HepG2 (cell line): ENCODE results near the gene ARID1A. TPM values are rescaled to one million over a fixed set of nuclear protein-coding genes. Genes with fewer than 3 reads are reported as not detected.

Source experiments
- ATAC-seq: fragments of 200-7000 bp; cut with Tn5 transposase; 3 replicates; pipeline ENCODE4 v1.9.1; 2020; ENCODE audit warnings: mild to moderate bottlenecking, moderate library complexity
- BruUV-seq: library from RNA; stranded (reverse); fragments of 400-500 nt; replicated peaks from 2 replicates; lab custom pipeline; 2021; lab: Mats Ljungman, UMichigan
- CTCF ChIA-PET: fragments of 300-600 bp; formaldehyde crosslinking; extraction: SDS; loops from one replicate; lab custom pipeline; 2021; ENCODE audit warnings: low total read pairs, inconsistent platforms, low intra/inter-chr PET ratio; lab: Yijun Ruan, JAX
- POLR2A ChIA-PET: fragments of 350-600 bp; sonication (Branson Sonifier 250); formaldehyde crosslinking; loops from one replicate; lab custom pipeline; 2020; ENCODE audit warnings: antibody characterized with exemption, inconsistent platforms; lab: Yijun Ruan, JAX
- DNase-seq: peaks from one replicate; pipeline ENCODE4 v3.0.0-alpha.2; 2015; ENCODE audit warnings: low spot score
- FAIRE-seq: peaks from 3 replicates; lab custom pipeline; 2011; peaks lifted over from hg19 to GRCh38; lab: Jason Lieb, UNC
- H2AFZ ChIP-seq: one replicate; pipeline ENCODE4 v1.6.1; 2011; ENCODE audit warnings: low read length, inconsistent platforms
- H3K27ac ChIP-seq: fragments of 300-600 bp; 3 replicates; pipeline ENCODE4 v1.8.0; 2011; ENCODE audit warnings: mixed run types, mild to moderate bottlenecking, mixed read lengths, low read length, inconsistent platforms; ENCODE audit not compliant: insufficient read depth; ENCODE audit errors: extremely low read length
- H3K27me3 ChIP-seq, 2 experiments: fragments of 200-600 bp in 1 of 2; 2 replicates in 1 of 2; 3 replicates in 1 of 2; pipeline versions ENCODE4 v1.6.0 to v1.8.0; 2011; ENCODE audit warnings: low read length in 2 of 2, mild to moderate bottlenecking in 2 of 2, moderate library complexity in 2 of 2, inconsistent platforms in 1 of 2; ENCODE audit not compliant: insufficient read depth in 2 of 2, control insufficient read depth in 1 of 2
- H3K36me3 ChIP-seq, 2 experiments: fragments of 200-600 bp in 1 of 2; replicated peaks in 1 of 2; 2 replicates in 1 of 2; 3 replicates in 1 of 2; pipeline versions ENCODE4 v1.5.1 to v1.8.0; 2011; ENCODE audit warnings: low read length in 2 of 2, inconsistent platforms in 1 of 2; ENCODE audit not compliant: insufficient read depth in 2 of 2, control insufficient read depth in 1 of 2
- H3K4me1 ChIP-seq: 2 replicates; pipeline ENCODE4 v1.5.1; 2012; ENCODE audit warnings: low read length, inconsistent platforms; ENCODE audit not compliant: insufficient read depth
- H3K4me2 ChIP-seq: 2 replicates; pipeline ENCODE4 v1.6.0; 2011; ENCODE audit warnings: low read depth, low read length, inconsistent platforms
- H3K4me3 ChIP-seq, 3 experiments: fragments of 200-600 bp in 1 of 3; sonication (generic), shearing (Covaris generic) in 1 of 3; replicated peaks in 1 of 3; 2 replicates each; pipeline ENCODE4 v1.5.1; 2011 to 2016; ENCODE audit warnings: low read length in 3 of 3, inconsistent platforms in 2 of 3, low read depth in 2 of 3, mild to moderate bottlenecking in 2 of 3, control low read depth in 1 of 3, mixed read lengths in 1 of 3; ENCODE audit not compliant: insufficient read depth in 1 of 3
- H3K79me2 ChIP-seq: one replicate; pipeline ENCODE4 v1.6.1; 2011; ENCODE audit warnings: low read length, inconsistent platforms; ENCODE audit not compliant: insufficient read depth
- H3K9ac ChIP-seq: 2 replicates; pipeline ENCODE4 v1.6.0; 2011; ENCODE audit warnings: mild to moderate bottlenecking, low read depth, low read length, inconsistent platforms; ENCODE audit not compliant: insufficient read depth
- H3K9me3 ChIP-seq: 2 replicates; pipeline ENCODE4 v1.5.1; 2012; ENCODE audit warnings: mild to moderate bottlenecking, low read length
- H4K20me1 ChIP-seq: 2 replicates; pipeline ENCODE4 v1.6.0; 2011; ENCODE audit warnings: inconsistent platforms, mild to moderate bottlenecking, low read length, moderate library complexity; ENCODE audit not compliant: insufficient read depth
- CAMTA2 ChIP-seq: sonication (generic); formaldehyde crosslinking; IDR thresholded peaks from 2 replicates; pipeline ENCODE4 v1.4.0; 2020; ENCODE audit warnings: mild to moderate bottlenecking, missing genetic modification reagents, borderline replicate concordance
- CEBPB ChIP-seq: IDR thresholded peaks from 2 replicates; pipeline ENCODE4 v1.6.1; 2011; ENCODE audit warnings: low read depth, low read length, improper control_type of control experiment, borderline replicate concordance
- DDIT3 ChIP-seq: sonication (generic); formaldehyde crosslinking; IDR thresholded peaks from 2 replicates; pipeline ENCODE4 v1.4.0; 2020; ENCODE audit warnings: mild to moderate bottlenecking, missing genetic modification reagents
- FOXP1 ChIP-seq, 2 experiments: fragments of 450-650 bp in 1 of 2; IDR thresholded peaks; 2 replicates each; pipeline ENCODE4 v1.6.1; 2017 to 2018; ENCODE audit warnings: antibody characterized with exemption in 1 of 2
- GPN1 ChIP-seq: sonication (generic); formaldehyde crosslinking; IDR thresholded peaks from 2 replicates; pipeline ENCODE4 v1.5.1; 2020; ENCODE audit warnings: missing genetic modification reagents, borderline replicate concordance
- MYC ChIP-seq: sonication (generic); formaldehyde crosslinking; IDR thresholded peaks from 2 replicates; pipeline ENCODE4 v1.9.0; 2021; ENCODE audit warnings: missing genetic modification reagents, borderline replicate concordance
- NFE2 ChIP-seq: sonication (generic); formaldehyde crosslinking; IDR thresholded peaks from 2 replicates; pipeline ENCODE4 v1.4.0; 2020; ENCODE audit warnings: missing genetic modification reagents
- POLR2G ChIP-seq: fragments of 200-400 bp; formaldehyde crosslinking; IDR thresholded peaks from 2 replicates; pipeline ENCODE4 v1.6.1; 2018; ENCODE audit warnings: mild to moderate bottlenecking, low read depth, low read length, moderate library complexity
- SMAD9 ChIP-seq: sonication (generic); formaldehyde crosslinking; IDR thresholded peaks from 2 replicates; pipeline ENCODE4 v1.5.1; 2020; ENCODE audit warnings: mild to moderate bottlenecking, missing genetic modification reagents
- SP2 ChIP-seq: sonication (generic); formaldehyde crosslinking; IDR thresholded peaks from 2 replicates; pipeline ENCODE4 v1.5.1; 2020; ENCODE audit warnings: mild to moderate bottlenecking, missing genetic modification reagents
- ZC3H4 ChIP-seq: sonication (generic); formaldehyde crosslinking; IDR thresholded peaks from 2 replicates; pipeline ENCODE4 v1.4.0; 2020; ENCODE audit warnings: missing genetic modification reagents, borderline replicate concordance
- ZNF446 ChIP-seq: sonication (generic); formaldehyde crosslinking; IDR thresholded peaks from 2 replicates; pipeline ENCODE4 v1.5.0; 2020; ENCODE audit warnings: mild to moderate bottlenecking, missing genetic modification reagents
- ZNF501 ChIP-seq: sonication (generic); formaldehyde crosslinking; IDR thresholded peaks from 2 replicates; pipeline ENCODE4 v1.5.1; 2020; ENCODE audit warnings: mild to moderate bottlenecking, moderate library complexity, missing genetic modification reagents
- ZNF710 ChIP-seq: sonication (generic); formaldehyde crosslinking; IDR thresholded peaks from 2 replicates; pipeline ENCODE4 v1.5.0; 2020; ENCODE audit warnings: mild to moderate bottlenecking, missing genetic modification reagents, borderline replicate concordance
- ZNF788 ChIP-seq: sonication (generic); formaldehyde crosslinking; IDR thresholded peaks from 2 replicates; pipeline ENCODE4 v1.5.0; 2020; ENCODE audit warnings: mild to moderate bottlenecking, missing genetic modification reagents, borderline replicate concordance
- WGBS: methylation state at CpG from one replicate; pipeline ENCODE4 v1.1.6; 2017; ENCODE audit warnings: low lambda C conversion rate; 5-methylcytosine and 5-hydroxymethylcytosine counted together
- in situ Hi-C: cut with HindIII; loops from 2 replicates; pipeline ENCODE4 v1.10.0; 2017; ENCODE audit warnings: low pct_unique_long_range_greater_than_20kb; ENCODE audit not compliant: extremely low pct_ligation_motif_present
- intact Hi-C: fragments of 100-400 bp; cut with micrococcal nuclease; formaldehyde crosslinking; loops from one replicate; pipeline ENCODE4 v1.10.0; 2022; ENCODE audit not compliant: unreplicated experiment
- polyA plus RNA-seq, 8 experiments: library from polyadenylated mRNA; depleted of rRNA in 3 of 8; stranded (reverse) in 7 of 8; unstranded in 1 of 8; fragments of >200 nt; fragmentation: Illumina TruSeq in 4 of 8; extraction: Trizol in 4 of 8; gene quantifications; 2 replicates each; pipeline versions ENCODE4 v1.2.1 to v1.2.3, GENCODE V29; 2011 to 2016; ENCODE audit warnings: low read depth in 4 of 8, missing spikeins in 1 of 8, mixed read lengths in 1 of 8; ENCODE audit not compliant: insufficient read depth in 1 of 8
- total RNA-seq, 5 experiments: library from RNA; depleted of rRNA; stranded (reverse); fragments of >200 nt; fragmentation: Illumina TruSeq; extraction: Trizol; gene quantifications; 2 replicates each; pipeline ENCODE4 v1.2.3, GENCODE V29; 2016; ENCODE audit warnings: low read depth in 1 of 5

ARID1A gene
- total and polyA plus RNA-seq, 2 of the 13 experiments (the other 11 are each of a cell fraction or from before 2014, with no cell fraction given), result 11.9 to 15.9 TPM

- FAIRE-seq, result no peak
- Histone ChIP-seq H4K20me1 (no peaks in the 10 kb centered on the region; the same call in 1 of the 2 replicates), H3K4me2 (no peak overlapping the region), H2AFZ (no peak overlapping the region), H3K4me3 (no peak overlapping the region), H3K4me1 (peaks cover 13% of the 10 kb centered on the region; the same call in 1 of the 2 replicates), H3K9ac (no peak overlapping the region), H3K27ac (no peak overlapping the region), H3K36me3 (peaks cover 15 to 88% of the 10 kb centered on the region in 2 experiments), H3K79me2 (peaks cover 34% of the 10 kb centered on the region), H3K27me3 (no peaks in the 10 kb centered on the region), H3K9me3 (no peaks in the 10 kb centered on the region)
- TF ChIP-seq DDIT3 (CRISPR knock-in tag) (no peak), POLR2G (no peak), ZNF446 (CRISPR knock-in tag) (no peak), SP2 (CRISPR knock-in tag) (no peak)
- intact Hi-C loops, result no loop called here
- DNase-seq, result no peak
- ChIA-PET CTCF (no interaction called here), POLR2A (no interaction called here)
- WGBS, result 96% methylated on average over 8 of the region's 8 CpGs
- no TSS peak for BruUV-seq
- ATAC-seq, result no peak
- in situ Hi-C loops, result no loop called here
Observed at GRCh38 chr1:26743426-26744059, 47.7 kb downstream of the ARID1A start.

GRCh38 chr1:26744075-26744959, 48.5 kb downstream of the ARID1A start:
- Histone ChIP-seq H3K9ac (no peak overlapping the region), H4K20me1 (peaks cover 2% of the 10 kb centered on the region; the same call in 1 of the 2 replicates), H3K4me2 (no peak overlapping the region), H3K27me3 (no peaks in the 10 kb centered on the region), H3K36me3 (peaks cover 15 to 88% of the 10 kb centered on the region in 2 experiments), H3K27ac (no peak overlapping the region), H3K4me1 (peaks cover 12% of the 10 kb centered on the region; the same call in 1 of the 2 replicates), H3K79me2 (peaks cover 36% of the 10 kb centered on the region), H3K9me3 (no peaks in the 10 kb centered on the region), H2AFZ (no peak overlapping the region), H3K4me3 (no peak overlapping the region)
- in situ Hi-C loops, result no loop called here
- FAIRE-seq (no peak), ATAC-seq (peak; percentile 68), DNase-seq (peak; percentile 37)
- intact Hi-C loops, result no loop called here
- CTCF ChIA-PET, result no interaction called here
- BruUV-seq, result no TSS peak
- WGBS, result 90% methylated on average over 8 of the region's 8 CpGs
- POLR2A ChIA-PET, result no interaction called here
- TF ChIP-seq MYC (CRISPR knock-in tag), result no peak
- TF ChIP-seq ZC3H4 (CRISPR knock-in tag), result no peak
- no peak for TF ChIP-seq ZNF710 (CRISPR knock-in tag)
- TF ChIP-seq ZNF501, result 0 out of 2 replicates have a peak, but pooled peaks have one; percentile 45
- TF ChIP-seq FOXP1 (IDR thresholded peaks at IDR 0.05), result no peak
- no peak for TF ChIP-seq FOXP1 (CRISPR knock-in tag; IDR thresholded peaks at IDR 0.05)
- TF ChIP-seq SMAD9 (CRISPR knock-in tag), result no peak
- TF ChIP-seq CEBPB, result no peak
- no peak for TF ChIP-seq GPN1 (CRISPR knock-in tag)
- TF ChIP-seq NFE2, result no peak
- TF ChIP-seq ZNF788 (CRISPR knock-in tag), result no peak
- no peak for TF ChIP-seq CAMTA2 (CRISPR knock-in tag)
